Endodermal cell (in vitro differentiated cells): ENCODE measurements around the gene KCTD8. TPM values are rescaled to one million over a fixed set of nuclear protein-coding genes. Genes with fewer than 3 reads are reported as not detected.
"Not testable (repeated sequence)": the region's sequence is repeated elsewhere in the genome, so short reads cannot be mapped to it uniquely, and the experiment has no call there.

Source experiments
- DNase-seq: peaks from one replicate; pipeline ENCODE4 v3.0.0-alpha.2; 2017
- H3K27ac ChIP-seq: 2 replicates; pipeline ENCODE4 v1.5.1; 2013; ENCODE audit warnings: mild to moderate bottlenecking, low read depth, low read length, moderate library complexity
- H3K27me3 ChIP-seq: 2 replicates; pipeline ENCODE4 v1.6.1; 2013; ENCODE audit warnings: mild to moderate bottlenecking, low read length, moderate library complexity; ENCODE audit not compliant: insufficient read depth, control insufficient read depth, poor library complexity, severe bottlenecking
- H3K36me3 ChIP-seq: 2 replicates; pipeline ENCODE4 v1.7.0; 2013; ENCODE audit warnings: mild to moderate bottlenecking, low read length, moderate library complexity; ENCODE audit not compliant: control insufficient read depth, insufficient read depth
- H3K4me1 ChIP-seq: one replicate; pipeline ENCODE4 v1.7.0; 2013; ENCODE audit warnings: low read length; ENCODE audit not compliant: control insufficient read depth, insufficient read depth
- H3K4me3 ChIP-seq: 2 replicates; pipeline ENCODE4 v1.5.1; 2013; ENCODE audit warnings: mild to moderate bottlenecking, low read length, moderate library complexity
- H3K9ac ChIP-seq: 2 replicates; pipeline ENCODE4 v1.6.1; 2013; ENCODE audit warnings: mild to moderate bottlenecking, low read length, moderate library complexity; ENCODE audit not compliant: poor library complexity, severe bottlenecking; ENCODE audit errors: extremely low read depth
- H3K9me3 ChIP-seq: 2 replicates; pipeline ENCODE4 v1.6.1; 2013; ENCODE audit warnings: mild to moderate bottlenecking, low read length, moderate library complexity; ENCODE audit not compliant: control insufficient read depth
- H3K27ac Mint-ChIP-seq: 2 replicates; pipeline ENCODE4 v1.8.0; 2020; ENCODE audit warnings: mixed read lengths
- H3K27me3 Mint-ChIP-seq: 2 replicates; pipeline ENCODE4 v1.8.0; 2021; ENCODE audit warnings: mild to moderate bottlenecking, mixed read lengths; ENCODE audit not compliant: insufficient read depth
- H3K36me3 Mint-ChIP-seq: 2 replicates; pipeline ENCODE4 v1.8.0; 2020; ENCODE audit warnings: low read depth, mixed read lengths
- H3K4me1 Mint-ChIP-seq: 2 replicates; pipeline ENCODE4 v1.8.0; 2020; ENCODE audit warnings: mixed read lengths
- H3K4me3 Mint-ChIP-seq: 2 replicates; pipeline ENCODE4 v1.8.0; 2020; ENCODE audit warnings: mild to moderate bottlenecking, moderate library complexity, mixed read lengths
- H3K9me3 Mint-ChIP-seq: 2 replicates; pipeline ENCODE4 v1.8.0; 2020; ENCODE audit warnings: mild to moderate bottlenecking, mixed read lengths
- CTCF ChIP-seq: fragments of 200-600 bp; sonication (generic); conservative IDR thresholded peaks from 2 replicates; pipeline ENCODE4 v1.5.0; 2021; ENCODE audit warnings: antibody characterized with exemption, mild to moderate bottlenecking
- WGBS, 2 experiments: methylation state at CpG; one replicate each; pipeline versions ENCODE4 v1.1.5 to v1.1.7; 2013; ENCODE audit warnings: missing lambda C conversion rate in 2 of 2, mixed read lengths in 1 of 2; ENCODE audit not compliant: insufficient coverage in 1 of 2, insufficient read length in 1 of 2; 5-methylcytosine and 5-hydroxymethylcytosine counted together
- total RNA-seq, 2 donors: library from RNA; stranded (reverse); fragmentation: NEBNext Ultra II Directional in 1 of 2; extraction: Animal tissue kit (Norgen Biotek cat#: 25700) in 1 of 2; gene quantifications; 2 replicates in 1 of 2; 3 replicates in 1 of 2; pipeline ENCODE4 v1.2.1, GENCODE V29; 2021

KCTD8 gene
- total RNA-seq, 2 donors from 2014 or later: 0.88 to 1.2 TPM

DNA sequence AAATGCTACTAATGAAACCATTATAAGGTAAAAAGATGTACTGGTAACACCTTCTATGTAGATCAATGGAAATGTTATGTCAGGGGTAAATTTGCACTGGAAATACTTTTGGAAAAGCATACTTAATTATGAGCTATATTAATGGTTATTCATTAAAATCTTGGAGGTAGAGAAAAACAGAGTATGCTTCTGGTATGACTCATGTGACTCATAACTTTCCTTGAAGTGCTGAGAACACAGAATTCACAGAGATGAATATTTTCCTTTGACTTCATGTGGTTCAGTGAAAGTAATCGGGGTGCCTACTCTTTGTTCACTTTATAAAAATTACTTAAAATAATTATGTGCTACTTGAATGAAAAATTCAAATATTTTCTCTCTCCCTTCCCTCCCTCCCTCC is 254.2 kb downstream of the KCTD8 start:
- H3K4me3 Mint-ChIP-seq: no peak overlapping the region
- no peak for TF ChIP-seq CTCF
- Histone ChIP-seq H3K4me3 (no peak overlapping the region), H3K9me3 (peaks cover 17% of the 10 kb centered on the region), H3K27ac (no peak overlapping the region), H3K4me1 (no peaks in the 10 kb centered on the region), H3K9ac (no peak overlapping the region), H3K36me3 (no peaks in the 10 kb centered on the region), H3K27me3 (no peaks in the 10 kb centered on the region)
- no peaks in the 10 kb centered on the region for H3K36me3 Mint-ChIP-seq
- no peaks in the 10 kb centered on the region for H3K4me1 Mint-ChIP-seq
- no peaks in the 10 kb centered on the region for H3K27me3 Mint-ChIP-seq
- H3K9me3 Mint-ChIP-seq: peaks cover 12% of the 10 kb centered on the region
- no CpG with 5 or more reads among the region's 1 CpG for WGBS, 2 experiments
- no peak for DNase-seq
- H3K27ac Mint-ChIP-seq: no peak overlapping the region

- Mint-ChIP-seq H3K36me3 (peaks cover 4% of the 10 kb centered on the region), H3K9me3 (peaks cover 10% of the 10 kb centered on the region), H3K27ac (no peak overlapping the region), H3K4me3 (no peak overlapping the region), H3K27me3 (no peaks in the 10 kb centered on the region), H3K4me1 (no peaks in the 10 kb centered on the region)
- no peak for TF ChIP-seq CTCF
- H3K27me3 ChIP-seq: no peaks in the 10 kb centered on the region
- no peaks in the 10 kb centered on the region for H3K4me1 ChIP-seq
- no peak overlapping the region for H3K4me3 ChIP-seq
- 100% methylated on average over 1 of the region's 1 CpG; no CpG with 5 or more reads in 1 of the 2 experiments for WGBS, 2 experiments
- H3K27ac ChIP-seq: no peak overlapping the region
- DNase-seq: no peak
- no peak overlapping the region for H3K9ac ChIP-seq
- H3K36me3 ChIP-seq: no peaks in the 10 kb centered on the region
- peaks cover 8% of the 10 kb centered on the region for H3K9me3 ChIP-seq
These were observed 261.8 kb downstream of the KCTD8 start for GRCh38 chr4:44186850-44187246.

GRCh38 chr4:44186096-44186849 is 262.3 kb downstream of the KCTD8 start:
- peak; percentile 42 for DNase-seq
- WGBS, 2 experiments: 90% methylated on average over 14 to 22 of the region's 23 CpGs

GRCh38 chr4:44181491-44182349 is 266.9 kb downstream of the KCTD8 start:
- not testable (repeated sequence) for DNase-seq, H3K4me1 Mint-ChIP-seq, H3K9ac ChIP-seq, H3K27me3 Mint-ChIP-seq, H3K27me3 ChIP-seq, H3K4me1 ChIP-seq, H3K27ac ChIP-seq, H3K4me3 ChIP-seq, H3K36me3 ChIP-seq, H3K27ac Mint-ChIP-seq, H3K36me3 Mint-ChIP-seq, H3K4me3 Mint-ChIP-seq
- peaks cover 12% of the 10 kb centered on the region for H3K9me3 ChIP-seq
- H3K9me3 Mint-ChIP-seq: peaks cover 12% of the 10 kb centered on the region
- 95 to 96% methylated on average over 9 to 54 of the region's 54 CpGs for WGBS, 2 experiments

More at GRCh38 chr4:44186096-44186849, 262.3 kb downstream of the KCTD8 start:
- peak; percentile 13 for TF ChIP-seq CTCF
- no peak overlapping the region for H3K27ac Mint-ChIP-seq
- peaks cover 4% of the 10 kb centered on the region for H3K36me3 Mint-ChIP-seq
- Histone ChIP-seq H3K4me3 (no peak overlapping the region), H3K4me1 (no peaks in the 10 kb centered on the region), H3K27ac (no peak overlapping the region), H3K27me3 (no peaks in the 10 kb centered on the region), H3K36me3 (no peaks in the 10 kb centered on the region), H3K9ac (no peak overlapping the region), H3K9me3 (peaks cover 2% of the 10 kb centered on the region)
- H3K4me1 Mint-ChIP-seq: no peaks in the 10 kb centered on the region
- H3K27me3 Mint-ChIP-seq: no peaks in the 10 kb centered on the region
- H3K4me3 Mint-ChIP-seq: no peak overlapping the region
- peaks cover 4% of the 10 kb centered on the region for H3K9me3 Mint-ChIP-seq

- not testable (repeated sequence) for H3K4me3 ChIP-seq, H3K27ac ChIP-seq, H3K9me3 ChIP-seq, H3K4me1 ChIP-seq, DNase-seq, H3K36me3 ChIP-seq, H3K27me3 ChIP-seq, H3K4me1 Mint-ChIP-seq, H3K27me3 Mint-ChIP-seq, H3K36me3 Mint-ChIP-seq, H3K4me3 Mint-ChIP-seq, H3K9ac ChIP-seq, H3K27ac Mint-ChIP-seq
- WGBS, 2 experiments: 93 to 96% methylated on average over 10 to 25 of the region's 27 CpGs
- peaks cover 15% of the 10 kb centered on the region for H3K9me3 Mint-ChIP-seq
These were observed 280.8 kb downstream of the KCTD8 start for GRCh38 chr4:44167766-44168165.
